ENCODE data around the gene MZT2B.
A peak's percentile ranks its signal among the peaks of the same experiment; 100 is the strongest.
"Not testable (repeated sequence)": the region's sequence is repeated elsewhere in the genome, so short reads cannot be mapped to it uniquely, and the experiment has no call there.

Gene MZT2B

DNA sequence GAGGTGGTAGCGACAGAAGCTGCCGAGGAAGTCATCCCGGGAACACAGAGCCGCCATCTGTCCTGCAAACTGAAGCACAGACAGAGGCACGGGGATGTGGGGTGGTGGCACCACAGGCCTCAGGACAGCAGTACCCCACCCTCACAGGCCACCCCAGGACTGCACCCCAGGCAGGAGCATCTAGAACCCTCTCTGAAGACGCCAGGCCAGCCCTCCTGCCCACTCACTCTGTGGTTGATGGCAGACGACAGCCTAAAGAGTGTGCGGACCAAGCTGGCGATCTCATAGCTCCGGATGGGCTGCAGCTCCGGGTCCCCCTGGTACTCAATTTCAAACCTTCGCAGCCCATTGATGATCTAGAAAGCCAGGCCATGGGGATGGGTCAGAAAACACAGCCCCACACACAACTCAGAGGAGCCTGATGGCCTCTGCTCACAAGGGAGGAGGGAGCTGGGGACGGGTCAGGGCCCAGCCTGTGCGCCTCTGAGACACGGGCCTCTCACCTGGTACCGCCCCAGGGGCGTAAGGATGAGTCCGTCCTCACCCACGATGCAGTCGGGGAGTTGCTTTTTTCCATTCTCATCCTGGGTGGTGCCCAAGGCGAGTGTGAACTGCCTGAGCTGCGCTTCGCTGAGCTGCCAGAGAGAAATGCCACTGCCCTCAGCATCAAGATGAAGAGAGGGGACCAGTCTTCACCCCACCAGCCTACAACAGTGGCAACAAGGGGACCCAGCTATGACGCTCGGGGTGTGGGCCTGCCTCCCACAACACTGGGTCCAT, 29.1 kb upstream of the MZT2B start:
- DNase-seq (ENCODE audit: low spot score), result peak; percentile 28

- DNase-seq (ENCODE audit: low spot score), result not testable (repeated sequence)
These were observed 28.2 kb upstream of the MZT2B start for GRCh38 chr2:130153721-130154422.

GRCh38 chr2:130154423-130154770, 27.7 kb upstream of the MZT2B start:
- not testable (repeated sequence) for DNase-seq (ENCODE audit: low spot score)

DNA sequence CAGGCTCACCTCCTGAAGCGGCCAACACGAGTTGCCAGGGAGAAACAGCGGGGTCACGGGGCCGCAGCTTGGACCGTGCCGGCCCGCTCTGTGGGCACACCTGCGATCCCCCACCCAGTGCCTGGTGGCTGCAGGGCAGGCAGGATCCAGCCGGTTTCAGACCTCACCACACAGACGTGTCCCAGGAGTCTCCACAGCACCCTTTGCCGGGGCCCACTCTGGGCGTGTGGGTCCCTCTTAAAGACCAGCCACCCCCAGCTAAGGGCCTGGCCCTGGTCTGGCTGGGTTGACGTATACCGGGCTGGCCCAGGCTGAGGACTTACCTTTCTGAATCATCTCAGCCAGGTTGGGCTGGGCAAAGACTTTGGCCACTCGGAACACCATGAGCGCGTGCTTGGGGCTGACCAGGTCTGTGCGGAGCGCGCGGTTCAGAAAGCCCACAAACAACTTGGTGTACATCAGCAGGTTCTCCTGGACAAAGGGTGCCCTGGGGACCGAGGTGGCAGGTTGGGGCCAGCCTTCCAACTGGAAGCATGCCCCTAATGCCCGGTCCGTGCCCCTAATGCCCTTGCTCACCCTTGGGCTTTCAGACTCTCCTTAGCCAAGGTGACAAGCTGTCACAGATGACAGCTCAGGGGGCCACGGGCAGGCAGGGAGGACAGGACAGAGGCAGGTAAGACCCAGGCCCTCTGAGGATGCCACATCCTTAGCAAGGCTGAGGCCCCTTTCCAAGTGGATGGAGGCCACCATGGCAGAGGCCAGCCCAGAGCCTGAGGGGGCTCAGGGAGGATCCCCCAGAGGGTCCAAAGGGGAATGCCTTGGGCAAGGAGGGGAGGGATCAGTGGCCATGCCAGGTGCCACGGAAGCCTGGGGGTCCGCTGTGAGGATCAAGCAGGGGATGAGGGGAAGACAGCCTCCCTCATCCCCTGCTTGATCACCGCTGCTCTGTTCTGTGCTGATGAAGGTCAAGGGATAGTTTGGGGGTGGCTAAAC, 27.0 kb upstream of the MZT2B start:
- DNase-seq (ENCODE audit: low spot score), result no peak

DNA sequence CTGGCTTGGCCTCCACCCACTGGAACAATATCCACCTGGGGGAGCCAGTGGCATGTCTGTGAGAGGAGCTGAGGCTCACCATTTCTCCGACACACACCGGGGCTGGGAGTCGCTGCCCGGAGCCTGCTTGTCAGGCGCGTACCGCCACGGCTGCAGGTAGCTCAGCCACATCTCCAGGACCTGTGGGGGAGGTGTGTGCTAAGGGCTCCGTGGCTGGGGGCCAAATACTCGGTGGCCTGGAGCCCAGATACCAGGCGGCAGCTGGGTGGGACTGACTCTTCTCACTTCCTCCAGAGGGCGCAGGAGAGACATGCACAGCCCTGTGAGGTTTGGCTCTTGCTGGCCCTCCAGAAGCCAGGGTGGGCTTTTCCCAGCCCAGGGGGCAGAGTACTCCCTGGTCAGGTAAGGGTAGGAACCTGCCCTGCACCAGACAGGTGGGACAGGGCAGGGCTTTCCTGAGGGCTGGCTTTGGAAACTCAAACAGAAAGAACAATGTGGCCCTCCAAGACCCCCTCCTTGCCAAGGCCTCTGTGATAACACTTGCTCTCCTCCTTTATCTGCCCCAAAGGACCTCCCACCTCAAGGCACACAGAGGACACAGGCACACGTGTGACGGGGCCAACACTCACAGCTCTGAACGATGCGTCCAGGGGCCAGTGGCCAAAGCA, 26.0 kb upstream of the MZT2B start:
- peak; percentile 77 for DNase-seq (ENCODE audit: low spot score)

- DNase-seq (ENCODE audit: low spot score), result no peak
These were observed 25.4 kb upstream of the MZT2B start for GRCh38 chr2:130156624-130157004.

- DNase-seq (ENCODE audit: low spot score), result not testable (repeated sequence)
These were observed 24.7 kb upstream of the MZT2B start for GRCh38 chr2:130157354-130157753.

DNA sequence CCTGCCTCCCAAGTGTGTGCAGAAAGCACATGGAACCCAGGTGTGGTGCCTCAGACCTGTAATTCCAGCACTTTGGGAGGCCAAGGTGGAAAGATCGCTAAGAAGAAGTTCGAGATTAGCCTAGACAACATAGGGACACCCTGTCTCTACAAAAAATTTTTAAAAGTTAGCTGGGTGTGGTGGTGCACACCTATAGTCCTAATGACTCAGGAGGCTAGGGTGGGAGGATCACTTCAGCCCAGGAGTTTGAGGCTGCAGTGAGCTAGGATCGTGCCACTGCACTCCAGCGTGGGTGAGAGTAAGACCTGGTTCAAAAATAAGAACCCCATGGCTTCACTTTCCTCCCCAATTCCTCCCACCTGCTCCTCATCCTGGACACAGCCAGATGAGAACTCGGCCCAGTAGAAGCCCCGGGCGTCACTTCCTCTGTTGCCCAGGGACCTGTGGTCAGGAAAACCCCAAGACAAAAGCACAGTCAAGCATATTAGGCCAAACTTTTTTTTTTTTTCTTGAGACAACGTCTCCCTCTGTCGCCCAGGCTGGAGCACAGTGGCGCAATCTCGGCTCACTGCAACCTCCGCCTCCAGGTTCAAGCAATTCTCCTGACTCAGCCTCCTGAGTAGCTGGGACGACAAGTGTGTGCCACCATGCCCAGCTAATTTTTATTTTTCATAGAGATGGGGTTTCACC, 24.1 kb upstream of the MZT2B start:
- DNase-seq (ENCODE audit: low spot score), result not testable (repeated sequence)

- DNase-seq (ENCODE audit: low spot score), result no peak
These were observed 23.4 kb upstream of the MZT2B start for GRCh38 chr2:130158631-130159030.

DNA sequence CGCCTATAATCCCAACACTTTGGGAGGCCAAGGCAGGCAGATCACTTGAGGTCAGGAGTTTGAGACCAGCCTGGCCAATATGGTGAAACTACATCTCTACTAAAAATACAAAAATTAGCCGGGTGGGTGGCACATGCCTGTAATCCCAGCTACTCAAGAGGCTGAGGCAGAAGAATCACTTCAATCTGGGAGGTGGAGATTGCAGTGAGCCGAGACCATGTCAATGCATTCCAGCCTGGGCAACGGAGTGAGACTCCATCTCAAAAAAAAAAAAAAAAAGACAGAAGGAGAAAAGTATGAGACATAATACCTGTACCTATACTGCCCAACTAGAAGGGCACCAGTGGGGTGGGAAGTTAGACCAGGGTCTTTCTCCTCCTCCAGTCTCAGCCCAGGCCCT, 22.7 kb upstream of the MZT2B start:
- not testable (repeated sequence) for DNase-seq (ENCODE audit: low spot score)

DNA sequence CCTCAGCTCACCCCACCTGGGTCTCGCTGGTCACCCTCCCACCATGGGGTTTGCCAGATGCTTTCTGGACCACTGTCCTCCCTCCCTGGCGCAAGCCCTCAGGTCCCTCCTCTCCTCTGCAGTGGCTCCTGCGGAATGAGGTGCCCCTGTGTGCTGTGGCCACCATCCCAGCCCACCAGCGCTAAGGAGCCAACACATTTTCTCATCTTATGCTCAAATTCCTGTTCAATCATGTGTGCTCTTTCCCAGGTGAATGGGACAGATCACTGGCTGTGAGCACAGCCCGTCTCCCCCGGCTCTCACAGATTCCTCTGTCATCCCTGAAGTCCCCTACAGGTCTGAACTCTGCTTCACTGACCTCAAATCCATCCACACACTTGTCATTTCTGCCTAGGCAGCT, 21.9 kb upstream of the MZT2B start:
- DNase-seq (ENCODE audit: low spot score), result no peak

DNA sequence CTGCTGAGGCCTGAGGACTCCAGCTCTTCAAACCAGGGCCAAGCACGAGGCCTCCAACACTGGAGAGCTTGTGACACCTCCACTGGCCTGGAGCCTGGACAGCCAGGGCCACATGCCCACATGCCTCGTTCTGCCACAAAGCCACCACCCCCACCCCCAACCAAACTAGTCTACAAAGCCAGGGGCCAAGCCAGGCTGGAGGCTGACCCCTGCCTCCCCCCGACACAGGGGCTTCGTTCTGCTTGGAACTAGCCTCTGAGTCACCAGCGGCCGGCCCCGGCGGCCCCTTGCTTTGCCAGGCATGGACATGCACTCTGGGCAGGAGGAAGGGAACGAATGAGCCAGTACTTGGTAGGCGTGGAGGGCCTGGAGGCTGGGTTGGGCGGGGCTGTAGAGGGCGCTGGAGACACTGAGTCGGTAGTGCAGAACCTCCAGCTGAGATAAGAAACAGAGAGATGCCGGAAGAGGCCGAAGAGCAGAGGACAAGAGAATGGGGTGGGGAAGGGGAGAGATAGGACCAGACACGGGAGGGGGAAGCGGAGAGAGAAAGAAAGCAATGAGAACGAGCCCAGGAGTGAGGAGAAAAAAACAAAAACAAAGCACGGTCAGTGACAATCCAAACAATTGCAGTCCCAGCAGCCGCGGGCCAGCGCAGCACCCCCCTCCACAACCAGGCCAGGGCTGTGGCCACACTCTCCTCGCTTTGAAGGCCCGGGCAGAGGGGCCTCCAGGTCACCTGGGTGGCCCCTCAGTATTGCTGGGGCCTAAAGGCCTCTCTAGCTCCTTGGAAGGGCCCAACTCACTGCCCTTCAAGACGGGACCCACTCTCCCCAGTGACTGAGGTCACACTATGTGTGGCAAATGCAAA, 21.0 kb upstream of the MZT2B start:
- DNase-seq (ENCODE audit: low spot score), result not testable (repeated sequence)

DNA sequence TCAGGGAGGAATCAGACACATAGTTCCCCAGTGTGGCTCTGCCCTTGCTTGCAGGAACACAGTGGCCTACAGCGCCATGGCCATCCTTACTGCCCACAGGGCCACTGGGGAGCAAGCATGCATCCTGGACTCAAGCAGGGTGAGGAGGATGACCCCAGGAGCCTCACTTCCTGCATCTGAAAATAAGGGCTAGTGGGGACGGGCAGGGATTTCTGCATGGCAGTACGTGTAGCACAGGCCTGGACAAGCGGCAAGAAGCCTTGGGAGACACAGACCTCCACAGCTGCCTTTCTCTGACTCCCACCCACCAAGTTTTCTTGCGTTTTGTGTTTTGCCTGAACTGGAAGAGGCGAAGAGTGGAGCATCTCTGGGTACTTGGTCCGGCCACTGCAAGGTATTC, 19.6 kb upstream of the MZT2B start:
- not testable (repeated sequence) for DNase-seq (ENCODE audit: low spot score)

DNA sequence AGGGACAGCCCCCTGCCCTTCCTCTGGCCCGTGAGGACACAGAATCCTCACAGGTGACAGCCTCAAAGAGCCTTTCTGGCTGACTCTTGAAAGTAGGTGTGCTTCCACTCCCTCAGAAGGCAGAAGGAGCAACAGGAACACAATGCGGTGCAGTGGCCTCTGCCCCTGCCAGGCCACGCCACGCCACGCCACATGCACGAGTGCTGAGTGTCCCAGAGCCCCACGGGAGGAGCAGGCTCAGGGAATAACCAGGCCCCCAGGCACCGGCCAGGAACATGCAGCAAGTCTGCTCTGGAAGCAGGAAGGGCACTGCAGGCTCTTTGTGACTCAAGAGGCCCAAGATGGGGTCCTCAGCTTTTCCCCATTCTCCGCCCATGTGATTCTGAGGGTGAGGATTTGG, 19.1 kb upstream of the MZT2B start:
- DNase-seq (ENCODE audit: low spot score), result no peak

- no peak for DNase-seq (ENCODE audit: low spot score)
These were observed 16.6 kb upstream of the MZT2B start for GRCh38 chr2:130165293-130166016.

GRCh38 chr2:130166611-130167010, 15.5 kb upstream of the MZT2B start:
- not testable (repeated sequence) for DNase-seq (ENCODE audit: low spot score)

- not testable (repeated sequence) for DNase-seq (ENCODE audit: low spot score)
These were observed 12.9 kb upstream of the MZT2B start for GRCh38 chr2:130169163-130169562.

DNA sequence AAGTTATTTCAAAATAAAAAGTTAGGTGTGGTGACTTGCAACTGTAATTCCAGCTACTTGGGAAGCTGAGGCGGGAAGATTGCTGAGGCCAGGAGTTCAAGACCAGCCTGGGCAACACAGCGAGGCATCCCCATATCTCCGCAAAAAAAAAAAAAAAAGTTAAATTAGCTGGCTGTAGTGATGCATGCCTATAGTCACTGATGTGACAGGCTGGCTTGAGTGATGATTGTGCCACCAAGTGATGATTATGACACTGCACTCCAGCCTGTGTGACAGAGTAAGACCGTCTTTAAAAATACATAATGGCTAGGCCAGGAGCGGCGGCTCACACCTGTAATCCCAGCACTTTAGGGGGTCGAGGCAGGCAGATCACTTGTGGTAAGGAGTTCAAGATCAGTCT, 12.2 kb upstream of the MZT2B start:
- no peak for DNase-seq (ENCODE audit: low spot score)

- DNase-seq (ENCODE audit: low spot score), result not testable (repeated sequence)
These were observed 7.2 kb upstream of the MZT2B start for GRCh38 chr2:130174866-130175265.
